BLaER1 treated with 17β-estradiol and CSF1 and Interleukin-3, amounts not matched to agents 10 nM and 100 nM (cell line): Measurements from ENCODE around the gene ASB14.
"Not testable (repeated sequence)": the region's sequence is repeated elsewhere in the genome, so short reads cannot be mapped to it uniquely, and the experiment has no call there.

Experiments used
- H3K27ac ChIP-seq, 11 experiments: shearing (Covaris generic); formaldehyde crosslinking; 2 replicates each; pipeline ENCODE4 v1.8.1; 2022
- H3K27me3 ChIP-seq, 11 experiments: shearing (Covaris generic); formaldehyde crosslinking; 2 replicates each; pipeline ENCODE4 v1.8.1; 2022
- H3K36me3 ChIP-seq, 11 experiments: shearing (Covaris generic); formaldehyde crosslinking; 2 replicates each; pipeline ENCODE4 v1.8.1; 2022
- H3K4me1 ChIP-seq, 10 experiments: shearing (Covaris generic); formaldehyde crosslinking; 2 replicates each; pipeline ENCODE4 v1.8.1; 2022
- H3K4me2 ChIP-seq, 11 experiments: shearing (Covaris generic); formaldehyde crosslinking; 2 replicates each; pipeline ENCODE4 v1.8.1; 2022
- H3K4me3 ChIP-seq, 10 experiments: shearing (Covaris generic); formaldehyde crosslinking; 2 replicates each; pipeline ENCODE4 v1.8.1; 2022
- H3K9ac ChIP-seq, 11 experiments: shearing (Covaris generic); formaldehyde crosslinking; 2 replicates each; pipeline ENCODE4 v1.8.1; 2022
- H3K9me3 ChIP-seq, 11 experiments: shearing (Covaris generic); formaldehyde crosslinking; replicated peaks in 1 of 11; 2 replicates each; pipeline ENCODE4 v1.8.1; 2022
- H4K20me1 ChIP-seq, 11 experiments: shearing (Covaris generic); formaldehyde crosslinking; 2 replicates each; pipeline ENCODE4 v1.8.1; 2022
- Cebpa-rat ChIP-seq, 11 experiments: shearing (Covaris generic); IDR thresholded peaks; 2 replicates each; pipeline ENCODE4 v1.8.1; 2022

ASB14 gene

DNA sequence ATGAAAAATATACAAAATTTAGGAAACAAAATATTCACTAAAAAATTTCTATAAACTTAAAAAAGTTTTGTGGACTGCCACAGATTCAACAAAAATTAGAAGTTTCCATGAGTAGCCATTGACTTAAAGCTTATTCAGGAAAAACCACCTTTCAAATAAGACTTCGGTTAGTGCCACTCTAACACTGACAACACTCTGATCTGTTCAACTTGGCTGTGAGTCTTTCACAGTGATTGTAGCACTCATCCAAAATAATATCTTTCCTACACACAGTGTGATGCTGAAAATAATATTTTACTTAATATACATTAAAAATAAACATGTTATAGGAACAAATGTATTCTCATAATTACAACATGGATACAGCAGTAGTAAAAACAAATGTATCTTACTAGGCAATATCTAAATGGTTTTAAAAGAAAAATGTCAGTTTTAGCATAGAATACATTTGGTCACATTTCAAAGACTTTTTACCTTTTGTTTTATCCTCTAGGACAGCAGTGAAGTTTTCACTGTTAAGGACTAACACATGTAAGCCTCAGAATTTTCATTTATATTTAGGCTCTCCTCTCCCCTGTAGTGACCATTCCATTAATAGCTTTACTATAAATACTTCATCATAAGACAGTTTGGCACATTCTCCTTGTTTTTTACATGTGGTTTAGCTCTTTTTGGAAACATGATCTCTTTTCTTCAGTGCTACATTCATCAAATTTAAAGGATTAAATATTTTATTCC, at the start of gene ASB14:
ASB14 (minus strand) TSS at position 527 of the 738 bp plus-strand sequence. CDS start 652 bp downstream, outside the sequence.
- Histone ChIP-seq H3K9me3 (peaks cover 0 to 1% (median 0%) of the 10 kb centered on the region in 11 experiments; a peak in 1 of 22 replicates), H3K4me3 (no peak within 1 kb of the TSS), H4K20me1 (no peaks in the 10 kb centered on the region), H3K36me3 (no peaks in the 10 kb centered on the region), H3K4me2 (no peak within 1 kb of the TSS), H3K27ac (no peak within 1 kb of the TSS), H3K27me3 (no peaks in the 10 kb centered on the region), H3K9ac (no peak within 1 kb of the TSS), H3K4me1 (peaks cover 0 to 16% (median 11%) of the 10 kb centered on the region in 10 experiments; a peak in 12 of 20 replicates)
- no peak for TF ChIP-seq Cebpa-rat (IDR thresholded peaks at IDR 0.05)

DNA sequence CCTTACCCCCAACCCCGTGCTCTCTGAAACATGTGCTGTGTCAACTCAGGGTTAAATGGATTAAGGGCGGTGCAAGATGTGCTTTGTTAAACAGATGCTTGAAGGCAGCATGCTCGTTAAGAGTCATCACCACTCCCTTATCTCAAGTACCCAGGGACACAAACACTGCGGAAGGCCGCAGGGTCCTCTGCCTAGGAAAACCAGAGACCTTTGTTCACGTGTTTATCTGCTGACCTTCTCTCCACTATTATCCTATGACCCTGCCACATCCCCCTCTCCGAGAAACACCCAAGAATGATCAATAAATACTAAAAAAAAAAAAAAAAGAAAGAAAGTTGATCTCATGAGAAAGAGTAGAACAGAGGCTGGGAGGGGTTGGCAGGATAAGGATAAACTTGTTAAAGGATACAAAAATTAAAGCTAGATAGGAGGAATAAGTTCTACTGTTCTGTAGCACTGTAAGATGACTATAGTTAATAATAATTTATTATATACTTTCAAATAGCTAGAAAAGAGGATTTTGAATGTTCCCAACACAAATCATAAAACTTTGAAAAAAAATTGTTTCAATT, 46.7 kb upstream of the ASB14 start:
- H4K20me1 ChIP-seq, H3K27ac ChIP-seq, H3K4me1 ChIP-seq, H3K36me3 ChIP-seq, H3K27me3 ChIP-seq, H3K4me3 ChIP-seq, H3K4me2 ChIP-seq, H3K9ac ChIP-seq: not testable (repeated sequence)
- peaks cover 9 to 20% (median 11%) of the 10 kb centered on the region in 11 experiments; a peak in 20 of 22 replicates for H3K9me3 ChIP-seq

GRCh38 chr3:57338272-57339070, 46.0 kb upstream of the ASB14 start:
- H3K4me3 ChIP-seq, H3K9ac ChIP-seq, H3K27ac ChIP-seq, H4K20me1 ChIP-seq, H3K27me3 ChIP-seq, H3K36me3 ChIP-seq, H3K4me1 ChIP-seq, H3K4me2 ChIP-seq: not testable (repeated sequence)
- H3K9me3 ChIP-seq: peaks cover 9 to 20% (median 11%) of the 10 kb centered on the region in 11 experiments; a peak in 20 of 22 replicates

DNA sequence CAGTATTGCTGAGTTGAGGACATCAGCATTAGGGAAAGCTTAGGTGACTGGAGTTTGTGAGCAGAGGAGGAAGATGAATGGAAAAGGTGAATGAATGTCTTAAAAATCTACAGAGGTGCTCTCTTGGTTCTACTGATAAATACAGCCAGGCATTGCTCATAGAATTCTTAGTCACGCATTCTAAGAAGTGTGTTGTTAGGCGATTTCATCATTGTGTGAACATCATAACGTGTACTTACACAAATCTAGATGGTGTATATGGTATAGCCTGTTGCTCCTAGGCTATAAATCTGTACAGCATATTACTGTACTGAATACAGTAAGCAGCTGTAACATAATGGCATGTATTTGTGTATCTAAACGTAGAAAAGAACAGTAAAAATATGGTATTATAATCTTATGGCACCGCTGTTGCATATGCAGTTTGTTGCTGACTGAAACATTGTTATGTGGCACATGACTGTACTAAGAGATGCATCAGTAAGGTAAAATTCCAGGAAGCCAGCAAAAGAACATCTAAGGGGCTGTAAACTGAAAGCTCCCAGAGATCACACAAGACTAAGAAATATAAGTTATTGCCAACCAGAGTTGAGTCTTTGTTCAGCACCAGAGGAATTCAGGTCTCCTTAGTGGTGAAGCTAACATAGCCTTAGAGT, 42.9 kb upstream of the ASB14 start:
- H3K4me3 ChIP-seq: no peak overlapping the region

GRCh38 chr3:57331078-57331610, 38.7 kb upstream of the ASB14 start:
- Histone ChIP-seq H3K9me3 (no peaks in the 10 kb centered on the region), H3K27me3 (no peaks in the 10 kb centered on the region), H3K27ac (no peak overlapping the region), H3K4me1 (no peaks in the 10 kb centered on the region), H3K36me3 (no peaks in the 10 kb centered on the region), H3K9ac (no peak overlapping the region), H3K4me2 (no peak overlapping the region), H3K4me3 (no peak overlapping the region), H4K20me1 (no peaks in the 10 kb centered on the region)
- TF ChIP-seq Cebpa-rat (IDR thresholded peaks at IDR 0.05): no peak

More for the DNA sequence above, 42.9 kb upstream of the ASB14 start:
- no peaks in the 10 kb centered on the region for H3K27me3 ChIP-seq
- peaks cover 9 to 20% (median 11%) of the 10 kb centered on the region in 11 experiments; a peak in 20 of 22 replicates for H3K9me3 ChIP-seq
- H3K4me2 ChIP-seq: no peak overlapping the region
- H4K20me1 ChIP-seq: no peaks in the 10 kb centered on the region
- no peak overlapping the region for H3K9ac ChIP-seq
- no peak for TF ChIP-seq Cebpa-rat (IDR thresholded peaks at IDR 0.05)
- no peaks in the 10 kb centered on the region for H3K4me1 ChIP-seq
- no peaks in the 10 kb centered on the region for H3K36me3 ChIP-seq
- H3K27ac ChIP-seq: no peak overlapping the region

DNA sequence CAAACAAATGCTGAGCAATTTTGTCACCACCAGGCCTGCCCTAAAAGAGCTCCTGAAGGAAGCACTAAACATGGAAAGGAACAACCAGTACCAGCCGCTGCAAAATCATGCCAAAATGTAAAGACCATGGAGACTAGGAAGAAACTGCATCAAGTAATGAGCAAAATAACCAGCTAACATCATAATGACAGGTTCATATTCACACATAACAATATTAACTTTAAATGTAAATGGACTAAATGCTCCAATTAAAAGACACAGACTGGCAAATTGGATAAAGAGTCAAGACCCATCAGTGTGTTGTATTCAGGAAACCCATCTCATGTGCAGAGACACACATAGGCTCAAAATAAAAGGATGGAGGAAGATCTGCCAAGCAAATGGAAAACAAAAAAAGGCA, 34.0 kb upstream of the ASB14 start:
- not testable (repeated sequence) for H3K4me2 ChIP-seq, H3K27ac ChIP-seq, H3K9me3 ChIP-seq, H3K27me3 ChIP-seq, H3K9ac ChIP-seq, H4K20me1 ChIP-seq, H3K4me1 ChIP-seq, H3K36me3 ChIP-seq, H3K4me3 ChIP-seq

GRCh38 chr3:57314204-57314603, 21.7 kb upstream of the ASB14 start:
- Histone ChIP-seq H3K36me3 (no peaks in the 10 kb centered on the region), H3K27ac (no peak overlapping the region), H3K4me1 (no peaks in the 10 kb centered on the region), H3K9ac (no peak overlapping the region), H3K27me3 (no peaks in the 10 kb centered on the region), H3K9me3 (peaks cover 10 to 17% (median 13%) of the 10 kb centered on the region in 11 experiments; a peak in 21 of 22 replicates), H4K20me1 (no peaks in the 10 kb centered on the region), H3K4me3 (no peak overlapping the region), H3K4me2 (no peak overlapping the region)
- no peak for TF ChIP-seq Cebpa-rat (IDR thresholded peaks at IDR 0.05)

- Histone ChIP-seq H3K27me3 (no peaks in the 10 kb centered on the region), H3K4me1 (no peaks in the 10 kb centered on the region), H4K20me1 (no peaks in the 10 kb centered on the region), H3K4me2 (0 out of 22 replicates have a peak overlapping the region, but pooled peaks of 1 of the 11 experiments have one; percentile 7), H3K36me3 (no peaks in the 10 kb centered on the region), H3K9ac (no peak overlapping the region), H3K27ac (no peak overlapping the region), H3K9me3 (no peaks in the 10 kb centered on the region), H3K4me3 (no peak overlapping the region)
- TF ChIP-seq Cebpa-rat (IDR thresholded peaks at IDR 0.05): no peak
Observed at GRCh38 chr3:57309769-57310360, 17.4 kb upstream of the ASB14 start.

- not testable (repeated sequence) for H3K27me3 ChIP-seq, H3K4me2 ChIP-seq, H3K9ac ChIP-seq, H3K4me1 ChIP-seq, H4K20me1 ChIP-seq, H3K4me3 ChIP-seq, H3K36me3 ChIP-seq, H3K27ac ChIP-seq, H3K9me3 ChIP-seq
Observed at GRCh38 chr3:57303520-57303919, 11.0 kb upstream of the ASB14 start.
